C4-2B (cell line): Measurements from ENCODE around the gene GFPT2.

ENCODE experiments used
- H3K27ac ChIP-seq: fragments of 450-650 bp; 2 replicates; pipeline ENCODE4 v1.5.1; 2017
- ZFX ChIP-seq: fragments of 450-650 bp; IDR thresholded peaks from 2 replicates; pipeline ENCODE4 v1.6.1; 2017
- TF ChIP-seq, protein P1 (sequence below): fragments of 450-650 bp; conservative IDR thresholded peaks from 2 replicates; pipeline ENCODE4 v1.5.1; 2017; ENCODE audit warnings: mild to moderate bottlenecking

Gene GFPT2

DNA sequence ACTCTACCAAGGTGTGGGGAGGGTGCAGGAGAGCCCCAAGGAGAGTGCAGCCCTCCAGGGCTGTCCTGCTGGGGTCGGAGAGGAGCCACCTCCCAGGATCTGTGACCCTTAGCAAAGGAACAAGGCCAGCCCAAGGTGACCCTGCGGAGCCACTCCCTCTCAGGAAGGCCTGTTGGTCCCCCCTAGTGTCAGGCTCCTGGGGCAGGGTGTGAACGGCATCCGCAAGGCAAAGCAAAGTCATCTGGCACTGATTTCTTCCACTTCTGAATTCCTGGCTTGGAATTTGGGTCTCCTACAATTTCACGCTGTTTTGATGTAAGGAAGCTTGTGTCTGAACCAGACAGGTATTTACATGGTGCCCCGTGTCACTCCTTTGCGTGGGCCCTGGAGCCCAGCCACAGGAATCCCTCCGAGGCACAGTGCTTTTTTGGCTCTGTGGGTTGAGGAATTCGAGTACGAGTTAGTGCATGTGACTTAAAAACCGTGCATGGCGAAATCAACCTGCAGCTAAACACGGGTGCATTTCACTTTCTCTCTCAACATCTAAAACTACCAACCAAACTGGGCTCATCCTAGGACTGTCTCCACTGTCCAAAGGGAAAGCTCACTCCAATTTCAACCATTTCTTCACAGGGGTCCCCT lies 24.5 kb upstream of the GFPT2 start:
- TF ChIP-seq, protein P1, sequence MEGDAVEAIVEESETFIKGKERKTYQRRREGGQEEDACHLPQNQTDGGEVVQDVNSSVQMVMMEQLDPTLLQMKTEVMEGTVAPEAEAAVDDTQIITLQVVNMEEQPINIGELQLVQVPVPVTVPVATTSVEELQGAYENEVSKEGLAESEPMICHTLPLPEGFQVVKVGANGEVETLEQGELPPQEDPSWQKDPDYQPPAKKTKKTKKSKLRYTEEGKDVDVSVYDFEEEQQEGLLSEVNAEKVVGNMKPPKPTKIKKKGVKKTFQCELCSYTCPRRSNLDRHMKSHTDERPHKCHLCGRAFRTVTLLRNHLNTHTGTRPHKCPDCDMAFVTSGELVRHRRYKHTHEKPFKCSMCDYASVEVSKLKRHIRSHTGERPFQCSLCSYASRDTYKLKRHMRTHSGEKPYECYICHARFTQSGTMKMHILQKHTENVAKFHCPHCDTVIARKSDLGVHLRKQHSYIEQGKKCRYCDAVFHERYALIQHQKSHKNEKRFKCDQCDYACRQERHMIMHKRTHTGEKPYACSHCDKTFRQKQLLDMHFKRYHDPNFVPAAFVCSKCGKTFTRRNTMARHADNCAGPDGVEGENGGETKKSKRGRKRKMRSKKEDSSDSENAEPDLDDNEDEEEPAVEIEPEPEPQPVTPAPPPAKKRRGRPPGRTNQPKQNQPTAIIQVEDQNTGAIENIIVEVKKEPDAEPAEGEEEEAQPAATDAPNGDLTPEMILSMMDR = no peak
- TF ChIP-seq ZFX = no peak
- H3K27ac ChIP-seq = no peak overlapping the region

DNA sequence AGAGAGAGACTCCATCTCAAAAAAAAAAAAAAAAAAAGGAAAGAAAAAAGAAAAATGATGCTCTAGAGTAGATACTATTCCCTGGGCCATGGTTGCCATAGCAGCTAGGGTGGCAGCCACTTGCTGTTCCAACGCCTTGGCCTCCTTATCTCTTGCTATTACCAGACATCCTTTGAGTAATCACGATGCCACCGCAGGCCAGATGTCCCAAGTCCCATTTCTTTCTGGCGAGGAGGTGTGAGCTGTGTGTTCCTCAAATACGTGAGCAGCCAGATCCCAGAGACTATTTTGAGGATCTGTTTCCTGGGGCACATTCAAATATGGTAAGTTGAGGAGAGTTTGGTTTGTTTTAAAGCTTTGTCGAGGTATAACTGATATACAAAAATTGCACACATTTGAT lies 23.4 kb upstream of the GFPT2 start:
- TF ChIP-seq, protein P1 = no peak
- no peak for TF ChIP-seq ZFX
- no peak overlapping the region for H3K27ac ChIP-seq

DNA sequence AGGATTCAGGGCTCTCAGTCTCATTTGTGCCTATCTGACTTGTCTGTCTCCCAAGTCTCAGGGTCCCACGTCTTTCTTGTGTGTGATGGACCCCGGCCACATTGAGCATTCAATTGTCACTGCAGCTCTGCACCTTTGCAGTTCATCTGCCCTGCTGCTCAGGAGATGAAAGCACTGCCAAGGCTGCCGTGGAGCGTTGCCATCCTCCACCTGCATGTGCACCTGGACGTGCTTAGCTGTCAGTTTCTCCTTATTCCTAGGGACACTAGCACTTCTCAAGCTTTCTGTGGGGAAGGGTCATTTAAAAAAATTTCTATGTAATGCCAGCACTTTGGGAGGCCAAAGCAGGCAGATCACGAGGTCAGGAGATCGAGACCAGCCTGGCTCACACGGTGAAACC lies 22.8 kb upstream of the GFPT2 start:
- TF ChIP-seq ZFX = no peak
- TF ChIP-seq, protein P1 = no peak
- H3K27ac ChIP-seq = no peak overlapping the region

DNA sequence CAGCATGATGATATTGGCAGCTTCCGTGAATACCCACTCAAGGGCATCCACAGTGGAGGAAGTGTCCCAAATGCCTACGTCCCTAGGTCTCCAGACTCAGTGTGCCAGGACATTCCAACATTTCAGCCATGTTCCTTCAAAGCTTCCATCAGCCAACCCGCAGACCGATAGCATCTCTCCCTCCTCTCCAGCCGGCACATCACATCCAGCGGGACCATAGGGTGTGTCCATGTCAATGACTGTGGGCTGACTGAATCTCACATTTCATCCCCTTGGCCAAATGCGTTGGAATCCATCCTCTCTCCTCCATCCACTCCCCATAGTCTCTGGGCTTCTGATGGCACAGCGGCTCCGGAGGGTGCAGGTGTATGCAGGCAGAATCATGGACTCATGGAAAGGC lies 22.2 kb upstream of the GFPT2 start:
- TF ChIP-seq ZFX = no peak
- TF ChIP-seq, protein P1 = no peak
- H3K27ac ChIP-seq = no peak overlapping the region

DNA sequence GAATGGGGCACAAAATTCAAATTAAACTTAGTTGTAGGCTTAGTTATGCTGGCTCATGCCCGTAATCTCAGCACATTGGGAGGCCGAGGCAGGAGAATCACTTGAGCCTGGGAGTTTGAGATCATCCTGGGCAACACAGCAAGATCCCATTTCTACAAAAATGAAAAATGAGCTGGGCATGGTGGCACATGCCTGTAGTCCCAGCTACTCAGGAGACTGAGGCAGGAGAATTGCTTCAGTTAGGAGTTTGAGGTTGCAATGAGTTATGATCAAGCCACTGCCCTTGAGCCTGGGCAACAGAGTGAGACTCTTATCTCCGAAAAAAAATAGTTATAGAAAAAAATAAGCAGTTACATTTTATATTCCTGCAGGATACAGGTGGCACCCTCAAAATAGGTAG lies 20.7 kb upstream of the GFPT2 start:
- TF ChIP-seq, protein P1 = no peak
- TF ChIP-seq ZFX = no peak
- H3K27ac ChIP-seq = no peak overlapping the region

DNA sequence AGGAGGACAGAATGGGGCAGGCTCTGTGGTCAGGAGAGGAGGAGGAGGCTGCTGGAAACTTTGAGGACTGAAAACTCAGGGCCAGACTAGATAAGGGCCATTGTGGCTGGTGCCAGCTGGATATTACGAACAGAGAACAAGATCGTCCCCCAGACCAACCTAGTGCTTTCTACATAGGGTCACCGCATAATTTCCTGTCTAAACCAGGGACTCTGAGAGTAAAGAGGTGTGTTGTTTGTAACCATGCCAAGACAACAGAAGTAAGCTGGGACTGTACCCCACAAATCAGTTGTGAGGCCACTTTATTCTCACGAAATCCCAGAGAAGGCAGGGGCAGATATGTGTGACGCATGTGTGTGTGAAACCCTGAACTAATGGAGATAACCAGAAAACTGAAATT lies 20.3 kb upstream of the GFPT2 start:
- H3K27ac ChIP-seq = no peak overlapping the region
- TF ChIP-seq ZFX = no peak
- TF ChIP-seq, protein P1 = no peak

DNA sequence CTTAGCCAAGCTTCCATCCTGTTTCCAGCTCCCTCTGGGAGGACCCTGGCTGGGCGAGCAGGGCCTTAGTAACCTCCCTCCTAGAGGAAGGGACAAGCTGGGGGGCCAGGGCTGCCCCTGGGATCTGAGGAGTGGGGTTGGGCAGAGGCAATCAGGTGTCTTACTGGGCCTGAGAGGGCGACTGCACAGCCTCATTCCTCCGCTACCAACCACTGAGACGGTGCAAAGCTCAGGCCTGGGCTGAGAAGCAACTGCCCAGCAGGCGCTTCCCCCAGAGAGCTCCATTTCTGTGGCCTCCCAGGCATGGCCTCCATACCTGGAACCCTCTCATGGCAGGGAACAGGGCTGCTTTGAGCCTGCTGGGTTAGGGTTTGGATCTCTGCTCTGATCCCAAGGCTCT lies 18.8 kb upstream of the GFPT2 start:
- no peak overlapping the region for H3K27ac ChIP-seq
- no peak for TF ChIP-seq ZFX
- TF ChIP-seq, protein P1 = no peak
